Gastrocnemius medialis (tissue), 4 donors: ENCODE data around the gene AP1B1. TPM values are rescaled to one million over a fixed set of nuclear protein-coding genes. Genes with fewer than 3 reads are reported as not detected.

ENCODE experiments used
- ATAC-seq, 2 donors: fragments of 150-250 bp; one replicate each; pipeline ENCODE4 v1.9.1; 2016
- DNase-seq, 2 donors: peaks; one replicate each; pipeline ENCODE4 v3.0.0-alpha.2; 2019
- H3K27ac ChIP-seq, 4 donors: fragments of 200-600 bp; sonication (generic); 1 replicate in 1 of 4; 2 replicates in 3 of 4; pipeline ENCODE4 v1.5.1; 2016 to 2018; ENCODE audit warnings: mild to moderate bottlenecking in 2 of 4, moderate library complexity in 1 of 4
- H3K27me3 ChIP-seq, 3 donors: fragments of 200-600 bp; sonication (generic) in 2 of 3; 1 replicate in 1 of 3; 2 replicates in 2 of 3; pipeline versions ENCODE4 v1.5.1 to v1.6.0; 2016 to 2019; ENCODE audit warnings: mild to moderate bottlenecking in 1 of 3, moderate library complexity in 1 of 3
- H3K36me3 ChIP-seq, 2 donors: fragments of 200-600 bp; sonication (generic) in 1 of 2; one replicate each; pipeline ENCODE4 v1.5.1; 2017 to 2018
- H3K4me1 ChIP-seq, 2 donors: fragments of 200-600 bp; sonication (generic) in 1 of 2; one replicate each; pipeline ENCODE4 v1.5.1; 2016 to 2017; ENCODE audit warnings: mild to moderate bottlenecking in 2 of 2
- H3K4me3 ChIP-seq, 4 donors: fragments of 200-600 bp; sonication (generic) in 3 of 4; 1 replicate in 1 of 4; 2 replicates in 3 of 4; pipeline ENCODE4 v1.5.1; 2016 to 2019; ENCODE audit warnings: mild to moderate bottlenecking in 2 of 4
- H3K9me3 ChIP-seq, 3 donors: fragments of 200-600 bp; sonication (generic) in 2 of 3; 1 replicate in 1 of 3; 2 replicates in 2 of 3; pipeline ENCODE4 v1.5.1; 2016 to 2019
- CTCF ChIP-seq, 5 experiments: fragments of 450-650 bp in 3 of 5; fragments of 200-600 bp in 2 of 5; sonication (generic) in 2 of 5; IDR thresholded peaks in 4 of 5; conservative IDR thresholded peaks in 1 of 5; 1 replicate in 4 of 5; 2 replicates in 1 of 5; pipeline ENCODE4 v1.5.1; 2016 to 2019; ENCODE audit warnings: antibody characterized with exemption in 5 of 5, mild to moderate bottlenecking in 3 of 5, moderate library complexity in 3 of 5
- POLR2A ChIP-seq, 2 donors: fragments of 450-650 bp; IDR thresholded peaks; one replicate each; pipeline ENCODE4 v1.6.1; 2017; ENCODE audit warnings: antibody characterized with exemption in 2 of 2, mild to moderate bottlenecking in 2 of 2, moderate library complexity in 2 of 2
- in situ Hi-C, 4 donors: fragments of 200-750 bp; cut with MboI; loops; one replicate each; pipeline versions ENCODE4 v1.15.0 to v1.8.0; 2017; ENCODE audit warnings: low sequenced_read_pairs in 4 of 4
- intact Hi-C: fragments of 100-400 bp; cut with DNase I; formaldehyde crosslinking; loops from one replicate; pipeline ENCODE4 v1.15.1; 2023; ENCODE audit warnings: low total_unique reads
- total RNA-seq, 4 donors: library from RNA; depleted of rRNA; stranded (reverse); fragments of >200 nt; gene quantifications; one replicate each; pipeline versions ENCODE4 v1.1.0 to v1.2.3, GENCODE V29; 2016

Gene AP1B1
- total RNA-seq, 4 donors from 2014 or later: 26.5 to 44.6 (median 37.3) TPM

GRCh38 chr22:29325356-29325755 lies 63.0 kb downstream of the AP1B1 start:
- in situ Hi-C loops: no loop called here
- no peak for DNase-seq
- H3K4me3 ChIP-seq: no peak overlapping the region
- intact Hi-C loops: no loop called here
- peaks cover 28 to 29% of the 10 kb centered on the region in 2 donors for H3K4me1 ChIP-seq
- TF ChIP-seq POLR2A (IDR thresholded peaks at IDR 0.05) (no peak), CTCF (IDR thresholded peaks at IDR 0.05 in 4 of 5, conservative IDR thresholded peaks at IDR 0.05 in 1 of 5) (no peak)
- no peak overlapping the region for H3K27ac ChIP-seq
- H3K9me3 ChIP-seq: no peaks in the 10 kb centered on the region
- ATAC-seq: no peak
- H3K27me3 ChIP-seq: no peaks in the 10 kb centered on the region
- H3K36me3 ChIP-seq: no peaks in the 10 kb centered on the region

GRCh38 chr22:29323641-29324040 lies 64.7 kb downstream of the AP1B1 start:
- H3K27me3 ChIP-seq: no peaks in the 10 kb centered on the region
- H3K4me1 ChIP-seq: peaks cover 12% of the 10 kb centered on the region in 2 donors
- no peaks in the 10 kb centered on the region for H3K36me3 ChIP-seq
- H3K27ac ChIP-seq: no peak overlapping the region
- in situ Hi-C loops: no loop called here
- ATAC-seq (no peak), DNase-seq (no peak)
- H3K4me3 ChIP-seq: no peak overlapping the region
- no peaks in the 10 kb centered on the region for H3K9me3 ChIP-seq
- TF ChIP-seq CTCF (IDR thresholded peaks at IDR 0.05 in 4 of 5, conservative IDR thresholded peaks at IDR 0.05 in 1 of 5) (no peak), POLR2A (IDR thresholded peaks at IDR 0.05) (no peak)
- intact Hi-C loops: no loop called here

GRCh38 chr22:29320546-29320945 lies 67.8 kb downstream of the AP1B1 start:
- ATAC-seq (no peak), DNase-seq (no peak)
- intact Hi-C loops (no loop called here), in situ Hi-C loops (no loop called here)
- Histone ChIP-seq H3K27me3 (peaks cover 0 to 5% (median 3%) of the 10 kb centered on the region in 3 donors), H3K4me1 (no peaks in the 10 kb centered on the region), H3K4me3 (no peak overlapping the region), H3K36me3 (no peaks in the 10 kb centered on the region), H3K9me3 (no peaks in the 10 kb centered on the region), H3K27ac (no peak overlapping the region)
- TF ChIP-seq POLR2A (IDR thresholded peaks at IDR 0.05) (no peak), CTCF (IDR thresholded peaks at IDR 0.05 in 4 of 5, conservative IDR thresholded peaks at IDR 0.05 in 1 of 5) (no peak)

DNA sequence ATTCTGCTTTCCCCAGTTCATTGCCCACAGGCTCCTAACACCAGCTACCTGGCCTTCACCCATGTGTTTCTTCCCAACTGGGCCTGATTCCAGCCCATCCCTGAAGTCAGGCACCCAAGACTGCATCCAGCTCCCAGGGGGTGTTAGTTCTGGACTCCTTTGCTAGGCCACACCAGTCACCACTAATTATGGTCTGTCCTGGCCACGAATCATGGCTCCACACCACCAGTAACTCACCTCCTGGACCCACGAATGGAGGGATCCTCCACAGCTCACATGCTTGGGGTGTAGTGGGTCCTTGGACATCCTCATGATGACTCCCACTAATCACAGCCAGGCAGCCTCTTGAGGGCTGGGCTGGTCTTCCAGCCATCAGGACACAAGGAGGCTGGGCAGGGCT lies 69.3 kb downstream of the AP1B1 start:
- Histone ChIP-seq H3K36me3 (no peaks in the 10 kb centered on the region), H3K27ac (no peak overlapping the region), H3K9me3 (no peaks in the 10 kb centered on the region), H3K27me3 (peaks cover 8 to 15% (median 12%) of the 10 kb centered on the region in 3 donors), H3K4me1 (peaks cover 0 to 7% of the 10 kb centered on the region in 2 donors), H3K4me3 (no peak overlapping the region)
- in situ Hi-C loops (no loop called here), intact Hi-C loops (no loop called here)
- no peak for TF ChIP-seq CTCF (IDR thresholded peaks at IDR 0.05 in 4 of 5, conservative IDR thresholded peaks at IDR 0.05 in 1 of 5)
- no peak for TF ChIP-seq POLR2A (IDR thresholded peaks at IDR 0.05)
- ATAC-seq (no peak), DNase-seq (no peak)

GRCh38 chr22:29317827-29318454 lies 70.4 kb downstream of the AP1B1 start:
- TF ChIP-seq CTCF (IDR thresholded peaks at IDR 0.05 in 4 of 5, conservative IDR thresholded peaks at IDR 0.05 in 1 of 5) (no peak), POLR2A (IDR thresholded peaks at IDR 0.05) (no peak)
- ATAC-seq (no peak), DNase-seq (no peak)
- Histone ChIP-seq H3K27me3 (peaks cover 17 to 26% (median 21%) of the 10 kb centered on the region in 3 donors), H3K9me3 (no peaks in the 10 kb centered on the region), H3K4me1 (peaks cover 0 to 14% of the 10 kb centered on the region in 2 donors), H3K36me3 (no peaks in the 10 kb centered on the region), H3K4me3 (no peak overlapping the region), H3K27ac (no peak overlapping the region)
- intact Hi-C loops (no loop called here), in situ Hi-C loops (no loop called here)
